ENCODE measurements around the gene AP4B1. TPM values are rescaled to one million over a fixed set of nuclear protein-coding genes. Genes with fewer than 3 reads are reported as not detected.

The AP4B1 gene
- total and polyA plus RNA-seq, 9 of the 15 experiments (the other 6 are each of a cell fraction or from before 2014, with no cell fraction given), result 15.8 to 36.5 (median 24.6) TPM

DNA sequence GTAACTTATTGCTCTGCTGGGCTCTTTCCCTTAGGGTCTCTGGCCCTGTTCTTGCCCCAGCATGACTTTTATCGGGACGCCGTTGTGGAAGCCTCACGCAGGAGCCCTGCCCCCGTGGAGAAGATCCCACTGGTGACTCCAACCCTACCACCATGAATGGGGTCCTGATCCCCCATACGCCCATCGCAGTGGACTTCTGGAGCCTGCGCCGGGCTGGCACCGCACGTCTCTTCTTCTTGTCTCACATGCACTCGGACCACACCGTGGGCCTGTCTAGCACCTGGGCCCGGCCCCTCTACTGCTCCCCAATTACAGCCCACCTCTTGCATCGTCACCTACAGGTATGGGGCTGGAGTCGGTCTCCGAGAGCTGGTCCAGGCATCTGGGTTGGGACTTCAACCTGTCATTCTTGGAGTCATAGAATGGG, 849 bp upstream of the AP4B1 start (continued):
- TF ChIP-seq, protein P1, sequence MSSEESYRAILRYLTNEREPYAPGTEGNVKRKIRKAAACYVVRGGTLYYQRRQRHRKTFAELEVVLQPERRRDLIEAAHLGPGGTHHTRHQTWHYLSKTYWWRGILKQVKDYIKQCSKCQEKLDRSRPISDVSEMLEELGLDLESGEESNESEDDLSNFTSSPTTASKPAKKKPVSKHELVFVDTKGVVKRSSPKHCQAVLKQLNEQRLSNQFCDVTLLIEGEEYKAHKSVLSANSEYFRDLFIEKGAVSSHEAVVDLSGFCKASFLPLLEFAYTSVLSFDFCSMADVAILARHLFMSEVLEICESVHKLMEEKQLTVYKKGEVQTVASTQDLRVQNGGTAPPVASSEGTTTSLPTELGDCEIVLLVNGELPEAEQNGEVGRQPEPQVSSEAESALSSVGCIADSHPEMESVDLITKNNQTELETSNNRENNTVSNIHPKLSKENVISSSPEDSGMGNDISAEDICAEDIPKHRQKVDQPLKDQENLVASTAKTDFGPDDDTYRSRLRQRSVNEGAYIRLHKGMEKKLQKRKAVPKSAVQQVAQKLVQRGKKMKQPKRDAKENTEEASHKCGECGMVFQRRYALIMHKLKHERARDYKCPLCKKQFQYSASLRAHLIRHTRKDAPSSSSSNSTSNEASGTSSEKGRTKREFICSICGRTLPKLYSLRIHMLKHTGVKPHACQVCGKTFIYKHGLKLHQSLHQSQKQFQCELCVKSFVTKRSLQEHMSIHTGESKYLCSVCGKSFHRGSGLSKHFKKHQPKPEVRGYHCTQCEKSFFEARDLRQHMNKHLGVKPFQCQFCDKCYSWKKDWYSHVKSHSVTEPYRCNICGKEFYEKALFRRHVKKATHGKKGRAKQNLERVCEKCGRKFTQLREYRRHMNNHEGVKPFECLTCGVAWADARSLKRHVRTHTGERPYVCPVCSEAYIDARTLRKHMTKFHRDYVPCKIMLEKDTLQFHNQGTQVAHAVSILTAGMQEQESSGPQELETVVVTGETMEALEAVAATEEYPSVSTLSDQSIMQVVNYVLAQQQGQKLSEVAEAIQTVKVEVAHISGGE (CRISPR knock-in tag; IDR thresholded peaks at IDR 0.05), result peak in 1 of 3 experiments; percentile 27; a peak in 1 of 6 replicates
- no peak for TF ChIP-seq ILK (tag; IDR thresholded peaks at IDR 0.05; ENCODE audit: borderline replicate concordance, low read depth)
- TF ChIP-seq DNMT1 (IDR thresholded peaks at IDR 0.05), result 0 out of 2 replicates have a peak, but pooled peaks have one; percentile 60
- TF ChIP-seq RBBP5 (IDR thresholded peaks at IDR 0.05; ENCODE audit: borderline replicate concordance, insufficient read depth, low read length, poor library complexity, severe bottlenecking), result peak; percentile 64
- TF ChIP-seq ARNT (IDR thresholded peaks at IDR 0.05), result 0 out of 4 replicates have a peak, but pooled peaks of 1 of the 2 experiments have one; percentile 1
- TF ChIP-seq ZNF23 (CRISPR knock-in tag; IDR thresholded peaks at IDR 0.05), result 0 out of 2 replicates have a peak, but pooled peaks have one; percentile 14
- TF ChIP-seq, protein P2, sequence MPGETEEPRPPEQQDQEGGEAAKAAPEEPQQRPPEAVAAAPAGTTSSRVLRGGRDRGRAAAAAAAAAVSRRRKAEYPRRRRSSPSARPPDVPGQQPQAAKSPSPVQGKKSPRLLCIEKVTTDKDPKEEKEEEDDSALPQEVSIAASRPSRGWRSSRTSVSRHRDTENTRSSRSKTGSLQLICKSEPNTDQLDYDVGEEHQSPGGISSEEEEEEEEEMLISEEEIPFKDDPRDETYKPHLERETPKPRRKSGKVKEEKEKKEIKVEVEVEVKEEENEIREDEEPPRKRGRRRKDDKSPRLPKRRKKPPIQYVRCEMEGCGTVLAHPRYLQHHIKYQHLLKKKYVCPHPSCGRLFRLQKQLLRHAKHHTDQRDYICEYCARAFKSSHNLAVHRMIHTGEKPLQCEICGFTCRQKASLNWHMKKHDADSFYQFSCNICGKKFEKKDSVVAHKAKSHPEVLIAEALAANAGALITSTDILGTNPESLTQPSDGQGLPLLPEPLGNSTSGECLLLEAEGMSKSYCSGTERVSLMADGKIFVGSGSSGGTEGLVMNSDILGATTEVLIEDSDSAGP (CRISPR knock-in tag; IDR thresholded peaks at IDR 0.05), result no peak
- TF ChIP-seq, protein P3, sequence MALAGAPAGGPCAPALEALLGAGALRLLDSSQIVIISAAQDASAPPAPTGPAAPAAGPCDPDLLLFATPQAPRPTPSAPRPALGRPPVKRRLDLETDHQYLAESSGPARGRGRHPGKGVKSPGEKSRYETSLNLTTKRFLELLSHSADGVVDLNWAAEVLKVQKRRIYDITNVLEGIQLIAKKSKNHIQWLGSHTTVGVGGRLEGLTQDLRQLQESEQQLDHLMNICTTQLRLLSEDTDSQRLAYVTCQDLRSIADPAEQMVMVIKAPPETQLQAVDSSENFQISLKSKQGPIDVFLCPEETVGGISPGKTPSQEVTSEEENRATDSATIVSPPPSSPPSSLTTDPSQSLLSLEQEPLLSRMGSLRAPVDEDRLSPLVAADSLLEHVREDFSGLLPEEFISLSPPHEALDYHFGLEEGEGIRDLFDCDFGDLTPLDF (CRISPR knock-in tag; IDR thresholded peaks at IDR 0.05), result 0 out of 2 replicates have a peak, but pooled peaks have one; percentile 11
- peak; percentile 60; the same call in 1 of the 2 replicates for TF ChIP-seq SMARCA4 (IDR thresholded peaks at IDR 0.05)
- TF ChIP-seq RBM17 (IDR thresholded peaks at IDR 0.05; ENCODE audit: borderline replicate concordance, low read depth, low read length), result no peak
- TF ChIP-seq, protein P4, sequence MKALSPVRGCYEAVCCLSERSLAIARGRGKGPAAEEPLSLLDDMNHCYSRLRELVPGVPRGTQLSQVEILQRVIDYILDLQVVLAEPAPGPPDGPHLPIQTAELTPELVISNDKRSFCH (CRISPR knock-in tag; IDR thresholded peaks at IDR 0.05), result no peak
- TF ChIP-seq, protein P4 (tag; IDR thresholded peaks at IDR 0.05), result 0 out of 2 replicates have a peak, but pooled peaks have one; percentile 44
- TF ChIP-seq BRD9 (IDR thresholded peaks at IDR 0.05; ENCODE audit: low read depth, partially characterized antibody), result peak; percentile 46
- peak; percentile 2 for TF ChIP-seq DACH1 (IDR thresholded peaks at IDR 0.05; ENCODE audit: partially characterized antibody)
- peak; percentile 53; the same call in 1 of the 2 replicates for TF ChIP-seq MTA1 (IDR thresholded peaks at IDR 0.05; ENCODE audit: borderline replicate concordance)
- peak; percentile 59; the same call in 1 of the 2 replicates for TF ChIP-seq ZNF232 (CRISPR knock-in tag; IDR thresholded peaks at IDR 0.05)
- TF ChIP-seq KLF13 (tag; IDR thresholded peaks at IDR 0.05; ENCODE audit: borderline replicate concordance, low read depth), result 0 out of 2 replicates have a peak, but pooled peaks have one; percentile 18
- TF ChIP-seq TOE1 (IDR thresholded peaks at IDR 0.05; ENCODE audit: borderline replicate concordance), result 0 out of 2 replicates have a peak, but pooled peaks have one; percentile 17
- no peak for TF ChIP-seq TOE1 (CRISPR knock-in tag; IDR thresholded peaks at IDR 0.05; ENCODE audit: borderline replicate concordance, low read depth)
- TF ChIP-seq GATAD2A (IDR thresholded peaks at IDR 0.05), result 0 out of 2 replicates have a peak, but pooled peaks have one; percentile 1

All from K562 (cell line).